HCT116 (cell line): ENCODE measurements around the gene RNASE8.

Source experiments
- ELF1 ChIP-seq: IDR thresholded peaks from 2 replicates; pipeline ENCODE4 v1.6.1; 2012; ENCODE audit warnings: low read depth, borderline replicate concordance
- EZH2 ChIP-seq: fragments of 200-600 bp; sonication (generic); IDR thresholded peaks from 2 replicates; pipeline ENCODE4 v1.6.1; 2017; ENCODE audit warnings: antibody characterized with exemption, mixed run types
- JUND ChIP-seq: IDR thresholded peaks from 2 replicates; pipeline ENCODE4 v1.6.1; 2012
- POLR2A ChIP-seq: IDR thresholded peaks from 2 replicates; pipeline ENCODE4 v1.7.0; 2011; ENCODE audit warnings: borderline replicate concordance; ENCODE audit not compliant: insufficient read depth, insufficient read length; ENCODE audit errors: extremely low read depth
- POLR2AphosphoS5 ChIP-seq: IDR thresholded peaks from 2 replicates; pipeline ENCODE4 v1.6.1; 2011; ENCODE audit warnings: mild to moderate bottlenecking, low read depth, low read length, moderate library complexity
- ZFX ChIP-seq: fragments of 450-650 bp; IDR thresholded peaks from 2 replicates; pipeline ENCODE4 v1.6.1; 2017
- ZNF274 ChIP-seq: fragments of 200-500 bp; sonication (Bioruptor generic); IDR thresholded peaks from 2 replicates; pipeline ENCODE4 v1.6.1; 2014; ENCODE audit warnings: mild to moderate bottlenecking, low read depth, low read length, inconsistent platforms
- TF ChIP-seq, protein P1 (sequence below), 3 experiments: fragments of 200-600 bp in 1 of 3; sonication (generic) in 1 of 3; IDR thresholded peaks in 2 of 3; conservative IDR thresholded peaks in 1 of 3; 2 replicates each; pipeline ENCODE4 v1.5.1; 2012 to 2017; ENCODE audit warnings: low read depth in 2 of 3, low read length in 2 of 3, antibody characterized with exemption in 1 of 3, borderline replicate concordance in 1 of 3, control low read depth in 1 of 3, mild to moderate bottlenecking in 1 of 3, mixed read lengths in 1 of 3, mixed run types in 1 of 3, moderate library complexity in 1 of 3; ENCODE audit not compliant: insufficient read depth in 1 of 3

DNA sequence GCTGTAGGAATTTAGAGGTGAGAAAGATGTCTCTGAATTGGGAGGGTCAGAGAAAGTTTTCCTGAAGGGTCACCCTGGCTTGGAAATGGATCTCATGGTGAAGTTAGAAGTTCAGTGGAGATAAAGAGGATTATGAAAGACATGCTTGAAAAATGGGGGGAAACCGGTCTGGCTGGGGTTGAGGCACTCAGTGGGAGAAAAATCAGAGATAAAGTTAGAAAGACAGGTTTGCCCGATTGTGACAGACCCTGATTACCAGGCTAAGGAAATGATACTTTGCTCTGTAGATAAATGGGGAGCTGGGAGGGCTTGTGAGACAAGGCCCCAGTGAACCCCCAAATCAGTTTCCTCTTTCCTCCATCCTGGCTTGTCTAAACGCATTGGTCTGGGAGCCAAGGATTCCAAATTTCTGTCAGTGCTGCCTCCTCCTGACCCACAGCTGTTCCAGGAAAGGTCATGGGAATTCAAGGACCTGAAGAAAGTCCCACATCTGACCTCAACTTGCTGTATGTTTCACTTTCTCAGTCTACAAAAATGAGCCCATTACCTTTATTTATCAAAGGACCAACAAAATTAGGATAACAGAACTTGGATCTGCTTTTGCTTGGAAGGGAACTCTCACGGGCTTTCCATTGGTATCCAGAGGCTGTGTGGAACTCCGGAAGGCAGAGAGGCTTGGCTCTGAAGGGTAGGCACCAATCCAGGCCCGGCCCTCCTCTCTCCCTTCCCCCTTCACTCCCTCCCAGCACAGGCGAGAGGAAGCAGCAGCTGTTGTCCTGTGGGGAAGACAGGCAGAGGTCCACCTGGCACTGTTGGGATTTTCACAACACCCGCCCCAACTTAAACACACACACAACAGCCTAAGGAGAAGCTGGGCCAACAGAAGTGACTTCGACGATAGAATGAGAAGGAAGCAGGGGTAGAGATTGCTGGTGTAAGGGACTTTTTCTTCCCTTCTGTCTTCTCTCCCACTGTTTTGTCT is 18.9 kb upstream of the RNASE8 start:
- TF ChIP-seq, protein P1, sequence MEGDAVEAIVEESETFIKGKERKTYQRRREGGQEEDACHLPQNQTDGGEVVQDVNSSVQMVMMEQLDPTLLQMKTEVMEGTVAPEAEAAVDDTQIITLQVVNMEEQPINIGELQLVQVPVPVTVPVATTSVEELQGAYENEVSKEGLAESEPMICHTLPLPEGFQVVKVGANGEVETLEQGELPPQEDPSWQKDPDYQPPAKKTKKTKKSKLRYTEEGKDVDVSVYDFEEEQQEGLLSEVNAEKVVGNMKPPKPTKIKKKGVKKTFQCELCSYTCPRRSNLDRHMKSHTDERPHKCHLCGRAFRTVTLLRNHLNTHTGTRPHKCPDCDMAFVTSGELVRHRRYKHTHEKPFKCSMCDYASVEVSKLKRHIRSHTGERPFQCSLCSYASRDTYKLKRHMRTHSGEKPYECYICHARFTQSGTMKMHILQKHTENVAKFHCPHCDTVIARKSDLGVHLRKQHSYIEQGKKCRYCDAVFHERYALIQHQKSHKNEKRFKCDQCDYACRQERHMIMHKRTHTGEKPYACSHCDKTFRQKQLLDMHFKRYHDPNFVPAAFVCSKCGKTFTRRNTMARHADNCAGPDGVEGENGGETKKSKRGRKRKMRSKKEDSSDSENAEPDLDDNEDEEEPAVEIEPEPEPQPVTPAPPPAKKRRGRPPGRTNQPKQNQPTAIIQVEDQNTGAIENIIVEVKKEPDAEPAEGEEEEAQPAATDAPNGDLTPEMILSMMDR (IDR thresholded peaks at IDR 0.05 in 2 of 3, conservative IDR thresholded peaks at IDR 0.05 in 1 of 3; ENCODE audit: borderline replicate concordance in 1 of 3, insufficient read depth in 1 of 3, low read depth in 2 of 3, low read length in 2 of 3): no peak
- TF ChIP-seq ZNF274: no peak
- TF ChIP-seq POLR2AphosphoS5: no peak
- TF ChIP-seq EZH2: no peak
- TF ChIP-seq POLR2A: no peak
- no peak for TF ChIP-seq ZFX
- TF ChIP-seq ELF1: no peak
- TF ChIP-seq JUND: no peak
